A673 (cell line): ENCODE results near the gene COA3. TPM values are rescaled to one million over a fixed set of nuclear protein-coding genes. Genes with fewer than 3 reads are reported as not detected.
A peak's percentile ranks its signal among the peaks of the same experiment; 100 is the strongest.

Source experiments
- BruUV-seq: library from RNA; stranded (reverse); fragments of 400-500 nt; replicated peaks from 2 replicates; lab custom pipeline; 2021; lab: Mats Ljungman, UMichigan
- CTCF ChIA-PET: fragments of 300-600 bp; sonication (Branson Sonifier 250); formaldehyde crosslinking; loops from one replicate; lab custom pipeline; 2022; ENCODE audit warnings: antibody characterized with exemption; lab: Charles Lee
- POLR2A ChIA-PET: fragments of 300-600 bp; sonication (Branson Sonifier 250); formaldehyde crosslinking; loops from one replicate; lab custom pipeline; 2022; ENCODE audit warnings: antibody characterized with exemption; ENCODE audit not compliant: low non-redundant PET; lab: Charles Lee
- DNase-seq: peaks from one replicate; pipeline ENCODE4 v3.0.0-alpha.2; 2015; ENCODE audit warnings: low spot score
- H3K27ac ChIP-seq: fragments of 200-600 bp; sonication (generic); 2 replicates; pipeline ENCODE4 v1.5.1; 2016; ENCODE audit warnings: mixed run types, low read depth, mild to moderate bottlenecking, mixed read lengths, antibody characterized with exemption, low read length; ENCODE audit not compliant: poor library complexity, severe bottlenecking
- H3K27me3 ChIP-seq: fragments of 200-600 bp; sonication (generic); replicated peaks from 2 replicates; pipeline ENCODE4 v1.6.1; 2017; ENCODE audit warnings: mixed run types, low read depth, mild to moderate bottlenecking, mixed read lengths, antibody characterized with exemption, low read length; ENCODE audit not compliant: insufficient read depth, poor library complexity
- H3K36me3 ChIP-seq: fragments of 200-600 bp; sonication (generic); 2 replicates; pipeline ENCODE4 v1.6.1; 2016; ENCODE audit warnings: mixed run types, mild to moderate bottlenecking, mixed read lengths, antibody characterized with exemption, low read length; ENCODE audit not compliant: insufficient read depth, poor library complexity, severe bottlenecking
- H3K4me1 ChIP-seq: fragments of 200-600 bp; sonication (generic); 2 replicates; pipeline ENCODE4 v1.6.1; 2017; ENCODE audit warnings: mixed run types, mild to moderate bottlenecking, mixed read lengths, antibody characterized with exemption, low read length; ENCODE audit not compliant: insufficient read depth, poor library complexity, severe bottlenecking
- H3K4me3 ChIP-seq: fragments of 200-600 bp; sonication (generic); 2 replicates; pipeline ENCODE4 v1.5.1; 2016; ENCODE audit warnings: low read depth, mixed run types, mild to moderate bottlenecking, mixed read lengths, low read length; ENCODE audit not compliant: poor library complexity, severe bottlenecking
- H3K9me3 ChIP-seq: fragments of 200-600 bp; sonication (generic); 2 replicates; pipeline ENCODE4 v1.6.1; 2016; ENCODE audit warnings: mixed run types, low read depth, mild to moderate bottlenecking, mixed read lengths, antibody characterized with exemption, low read length; ENCODE audit not compliant: poor library complexity, severe bottlenecking
- CTCF ChIP-seq: fragments of 300-800, 200-600 bp; sonication (generic); conservative IDR thresholded peaks from 2 replicates; pipeline ENCODE4 v1.5.1; 2017; ENCODE audit warnings: low read depth, mild to moderate bottlenecking, antibody characterized with exemption, low read length, moderate library complexity, mixed read lengths
- EZH2 ChIP-seq: fragments of 200-600 bp; sonication (generic); IDR thresholded peaks from 2 replicates; pipeline ENCODE4 v1.6.1; 2017; ENCODE audit warnings: borderline replicate concordance, low read depth, mild to moderate bottlenecking, mixed read lengths, antibody characterized with exemption, low read length; ENCODE audit not compliant: poor library complexity, severe bottlenecking
- intact Hi-C: fragments of 100-400 bp; cut with micrococcal nuclease; formaldehyde crosslinking; loops from one replicate; pipeline ENCODE4 v1.10.0; 2022; ENCODE audit not compliant: unreplicated experiment
- total RNA-seq: library from RNA; stranded (reverse); gene quantifications from 2 replicates; pipeline ENCODE4 v1.2.3, GENCODE V29; 2021

COA3 gene
- total RNA-seq, 1 experiment from 2014 or later, result 29.0 TPM

- Histone ChIP-seq H3K27ac (peak within 1 kb of the TSS; percentile 95), H3K9me3 (no peaks in the 10 kb centered on the region), H3K27me3 (no peaks in the 10 kb centered on the region), H3K36me3 (peaks cover 7% of the 10 kb centered on the region), H3K4me1 (peaks cover 9% of the 10 kb centered on the region), H3K4me3 (peak within 1 kb of the TSS; percentile 79)
- TF ChIP-seq EZH2 (no peak), CTCF (no peak)
- no TSS peak for BruUV-seq
- intact Hi-C loops, result no loop called here
- CTCF ChIA-PET, result no interaction called here
- POLR2A ChIA-PET, result no interaction called here
- DNase-seq, result peak; percentile 87
Observed at GRCh38 chr17:42832934-42833766, 34.6 kb upstream of the COA3 start, which contains the start of gene PSME3. PSME3 (plus strand) TSS chr17:42833397; CDS start chr17:42833632, 235 bp downstream.

- no peaks in the 10 kb centered on the region for H3K9me3 ChIP-seq
- H3K36me3 ChIP-seq, result no peaks in the 10 kb centered on the region
- ChIA-PET POLR2A (no interaction called here), CTCF (no interaction called here)
- H3K27me3 ChIP-seq, result no peaks in the 10 kb centered on the region
- peak overlapping the region; percentile 95 for H3K27ac ChIP-seq
- H3K4me3 ChIP-seq, result peak overlapping the region; percentile 79
- intact Hi-C loops, result no loop called here
- TSS peak; percentile 82 for BruUV-seq
- TF ChIP-seq CTCF, result no peak
- no peak for TF ChIP-seq EZH2
- H3K4me1 ChIP-seq, result peaks cover 9% of the 10 kb centered on the region
- DNase-seq, result no peak
Observed at GRCh38 chr17:42832213-42832933, 33.9 kb upstream of the COA3 start.

- intact Hi-C loops, result no loop called here
- POLR2A ChIA-PET, result no interaction called here
- DNase-seq, result no peak
- no TSS peak for BruUV-seq
- Histone ChIP-seq H3K27ac (no peak overlapping the region), H3K9me3 (no peaks in the 10 kb centered on the region), H3K4me3 (no peak overlapping the region), H3K27me3 (no peaks in the 10 kb centered on the region), H3K36me3 (no peaks in the 10 kb centered on the region), H3K4me1 (peaks cover 9% of the 10 kb centered on the region)
- TF ChIP-seq CTCF (no peak), EZH2 (no peak)
- CTCF ChIA-PET, result no interaction called here
Observed at GRCh38 chr17:42830971-42831370, 32.5 kb upstream of the COA3 start.
